DOHH2 (cell line): ENCODE results near the gene ZNF319.

Experiments used
- H3F3A ChIP-seq: fragments of 200-600 bp; sonication (generic), shearing (Covaris generic); 2 replicates; pipeline ENCODE4 v1.6.0; 2016; ENCODE audit warnings: antibody characterized with exemption, mild to moderate bottlenecking; ENCODE audit not compliant: control insufficient read depth, insufficient read depth
- H3K27ac ChIP-seq: fragments of 200-600 bp; sonication (generic); 2 replicates; pipeline ENCODE4 v1.5.1; 2014; ENCODE audit warnings: low read depth, mild to moderate bottlenecking, low read length, moderate library complexity
- H3K27me3 ChIP-seq: fragments of 200-600 bp; sonication (generic); 2 replicates; pipeline ENCODE4 v1.6.1; 2014; ENCODE audit warnings: mild to moderate bottlenecking, low read length, mixed read lengths; ENCODE audit not compliant: control insufficient read depth
- H3K36me3 ChIP-seq: fragments of 200-600 bp; sonication (generic); 2 replicates; pipeline ENCODE4 v1.6.1; 2014; ENCODE audit warnings: mild to moderate bottlenecking, low read length, moderate library complexity, mixed read lengths; ENCODE audit not compliant: control insufficient read depth
- H3K4me1 ChIP-seq: fragments of 200-600 bp; sonication (generic); 2 replicates; pipeline ENCODE4 v1.6.1; 2014; ENCODE audit warnings: mild to moderate bottlenecking, low read length, mixed read lengths; ENCODE audit not compliant: control insufficient read depth
- H3K4me2 ChIP-seq: fragments of 200-600 bp; sonication (generic); 2 replicates; pipeline ENCODE4 v1.6.0; 2014; ENCODE audit warnings: mild to moderate bottlenecking, low read length, moderate library complexity
- H3K4me3 ChIP-seq: fragments of 200-600 bp; sonication (generic); 2 replicates; pipeline ENCODE4 v1.5.1; 2014; ENCODE audit warnings: mild to moderate bottlenecking, low read length, mixed read lengths
- H3K79me2 ChIP-seq: fragments of 200-600 bp; sonication (generic); 2 replicates; pipeline ENCODE4 v1.6.1; 2014; ENCODE audit warnings: mild to moderate bottlenecking, low read length, mixed read lengths; ENCODE audit not compliant: control insufficient read depth
- H3K9me2 ChIP-seq: fragments of 200-600 bp; sonication (generic); replicated peaks from 2 replicates; pipeline ENCODE4 v1.6.1; 2014; ENCODE audit warnings: mild to moderate bottlenecking, low read length, mixed read lengths; ENCODE audit not compliant: control insufficient read depth
- H3K9me3 ChIP-seq: fragments of 200-600 bp; sonication (generic); 2 replicates; pipeline ENCODE4 v1.6.1; 2014; ENCODE audit warnings: antibody characterized with exemption, low read length, mixed read lengths; ENCODE audit not compliant: control insufficient read depth, insufficient read depth
- H4K20me1 ChIP-seq: fragments of 200-600 bp; sonication (generic); 2 replicates; pipeline ENCODE4 v1.6.0; 2014; ENCODE audit warnings: low read depth, mild to moderate bottlenecking, antibody characterized with exemption, low read length, moderate library complexity; ENCODE audit not compliant: control insufficient read depth, insufficient read depth
- EZH2phosphoT487 ChIP-seq: fragments of 200-600 bp; sonication (generic); IDR thresholded peaks from 2 replicates; pipeline ENCODE4 v1.6.1; 2017; ENCODE audit warnings: borderline replicate concordance, mild to moderate bottlenecking, antibody characterized with exemption, low read length, moderate library complexity, mixed read lengths
- TF ChIP-seq, protein P1 (sequence below): fragments of 200-600 bp; sonication (generic); IDR thresholded peaks from one replicate; pipeline ENCODE4 v1.5.1; 2014; ENCODE audit warnings: antibody characterized with exemption, mild to moderate bottlenecking, low read depth, low read length; ENCODE audit not compliant: poor library complexity, severe bottlenecking

The ZNF319 gene

GRCh38 chr16:58012481-58012880, 12.0 kb upstream of the ZNF319 start:
- Histone ChIP-seq H3K4me3 (no peak overlapping the region), H3F3A (no peaks in the 10 kb centered on the region), H3K9me2 (no peaks in the 10 kb centered on the region), H3K9me3 (no peaks in the 10 kb centered on the region), H3K79me2 (no peaks in the 10 kb centered on the region), H3K36me3 (peaks cover 33% of the 10 kb centered on the region), H3K27ac (no peak overlapping the region), H3K4me1 (no peaks in the 10 kb centered on the region), H3K27me3 (no peaks in the 10 kb centered on the region), H3K4me2 (no peak overlapping the region), H4K20me1 (no peaks in the 10 kb centered on the region)
- no peak for TF ChIP-seq EZH2phosphoT487
- TF ChIP-seq, protein P1, sequence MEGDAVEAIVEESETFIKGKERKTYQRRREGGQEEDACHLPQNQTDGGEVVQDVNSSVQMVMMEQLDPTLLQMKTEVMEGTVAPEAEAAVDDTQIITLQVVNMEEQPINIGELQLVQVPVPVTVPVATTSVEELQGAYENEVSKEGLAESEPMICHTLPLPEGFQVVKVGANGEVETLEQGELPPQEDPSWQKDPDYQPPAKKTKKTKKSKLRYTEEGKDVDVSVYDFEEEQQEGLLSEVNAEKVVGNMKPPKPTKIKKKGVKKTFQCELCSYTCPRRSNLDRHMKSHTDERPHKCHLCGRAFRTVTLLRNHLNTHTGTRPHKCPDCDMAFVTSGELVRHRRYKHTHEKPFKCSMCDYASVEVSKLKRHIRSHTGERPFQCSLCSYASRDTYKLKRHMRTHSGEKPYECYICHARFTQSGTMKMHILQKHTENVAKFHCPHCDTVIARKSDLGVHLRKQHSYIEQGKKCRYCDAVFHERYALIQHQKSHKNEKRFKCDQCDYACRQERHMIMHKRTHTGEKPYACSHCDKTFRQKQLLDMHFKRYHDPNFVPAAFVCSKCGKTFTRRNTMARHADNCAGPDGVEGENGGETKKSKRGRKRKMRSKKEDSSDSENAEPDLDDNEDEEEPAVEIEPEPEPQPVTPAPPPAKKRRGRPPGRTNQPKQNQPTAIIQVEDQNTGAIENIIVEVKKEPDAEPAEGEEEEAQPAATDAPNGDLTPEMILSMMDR: no peak

DNA sequence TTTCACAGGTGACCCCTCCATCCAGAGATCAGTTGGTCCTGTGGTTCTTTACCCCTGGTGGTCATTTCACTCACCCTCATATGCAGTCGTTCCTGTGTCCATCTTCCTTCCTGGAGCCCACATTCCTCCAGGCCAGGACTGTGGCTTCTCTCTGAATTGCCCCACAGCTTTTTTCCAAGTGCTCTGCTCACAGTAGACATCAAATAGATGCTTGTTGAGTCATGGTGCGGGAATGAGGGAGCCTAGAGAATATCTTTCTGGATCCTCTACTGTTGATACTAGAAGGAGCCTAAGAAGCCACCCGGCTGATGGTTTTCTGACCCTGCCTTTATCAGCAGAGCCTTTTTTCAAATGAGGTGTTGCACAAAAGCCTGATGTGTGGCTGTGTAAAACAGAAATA, 11.2 kb upstream of the ZNF319 start:
- H3K27me3 ChIP-seq: no peaks in the 10 kb centered on the region
- no peak overlapping the region for H3K4me2 ChIP-seq
- H3K4me1 ChIP-seq: no peaks in the 10 kb centered on the region
- H3K4me3 ChIP-seq: no peak overlapping the region
- TF ChIP-seq, protein P1: no peak
- TF ChIP-seq EZH2phosphoT487: no peak
- no peaks in the 10 kb centered on the region; the same call in 1 of the 2 replicates for H3K9me3 ChIP-seq
- H4K20me1 ChIP-seq: no peaks in the 10 kb centered on the region
- H3K27ac ChIP-seq: no peak overlapping the region
- no peaks in the 10 kb centered on the region for H3F3A ChIP-seq
- H3K36me3 ChIP-seq: peaks cover 36% of the 10 kb centered on the region
- no peaks in the 10 kb centered on the region; the same call in 1 of the 2 replicates for H3K79me2 ChIP-seq
- H3K9me2 ChIP-seq: no peaks in the 10 kb centered on the region

GRCh38 chr16:58010886-58011285, 10.4 kb upstream of the ZNF319 start:
- no peaks in the 10 kb centered on the region; the same call in 1 of the 2 replicates for H3K9me3 ChIP-seq
- no peaks in the 10 kb centered on the region for H3K4me1 ChIP-seq
- H3K4me2 ChIP-seq: no peak overlapping the region
- H4K20me1 ChIP-seq: no peaks in the 10 kb centered on the region
- no peaks in the 10 kb centered on the region; the same call in 1 of the 2 replicates for H3K79me2 ChIP-seq
- H3K9me2 ChIP-seq: no peaks in the 10 kb centered on the region
- H3F3A ChIP-seq: no peaks in the 10 kb centered on the region
- no peak overlapping the region for H3K4me3 ChIP-seq
- H3K27ac ChIP-seq: no peak overlapping the region
- no peaks in the 10 kb centered on the region for H3K27me3 ChIP-seq
- H3K36me3 ChIP-seq: peaks cover 41% of the 10 kb centered on the region
- TF ChIP-seq EZH2phosphoT487: no peak
- TF ChIP-seq, protein P1: no peak
